Amniotic stem cell (primary cell): ENCODE data around the gene BPTF.
"Not testable (repeated sequence)": the region's sequence is repeated elsewhere in the genome, so short reads cannot be mapped to it uniquely, and the experiment has no call there.

Experiments used
- DNase-seq: peaks from one replicate; lab custom pipeline; 2025; lab: John Stamatoyannopoulos, UW

The BPTF gene

DNA sequence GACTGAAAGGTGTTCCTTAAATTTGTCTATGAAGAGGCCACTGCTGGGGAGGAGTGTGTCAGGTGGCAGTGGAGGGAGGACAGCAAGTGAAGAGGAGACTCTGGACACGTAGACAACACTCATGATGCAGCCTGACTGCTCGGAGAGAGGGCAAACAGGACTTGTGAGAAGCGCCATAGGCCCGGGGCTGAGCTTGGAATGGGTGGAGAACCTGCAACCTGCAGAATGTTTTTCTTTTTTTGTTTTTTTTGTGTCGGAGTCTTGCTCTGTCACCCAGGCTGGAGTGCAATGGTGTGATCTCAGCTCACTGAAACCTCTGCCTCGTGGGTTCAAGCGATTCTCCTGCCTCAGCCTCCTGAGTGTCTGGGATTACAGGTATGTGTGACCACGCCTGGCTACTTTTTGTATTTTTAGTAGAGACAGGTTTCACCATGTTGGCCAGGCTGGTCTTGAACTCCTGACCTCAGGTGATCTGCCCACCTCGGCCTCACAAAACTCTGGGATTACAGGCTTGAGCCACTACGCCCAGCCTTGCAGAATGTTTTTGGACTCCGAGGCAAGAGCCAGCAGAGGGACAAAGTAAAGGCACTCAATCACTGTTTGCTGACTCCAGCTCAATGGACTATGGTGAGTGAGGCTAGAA is 189.9 kb downstream of the BPTF start:
- DNase-seq: no peak

DNA sequence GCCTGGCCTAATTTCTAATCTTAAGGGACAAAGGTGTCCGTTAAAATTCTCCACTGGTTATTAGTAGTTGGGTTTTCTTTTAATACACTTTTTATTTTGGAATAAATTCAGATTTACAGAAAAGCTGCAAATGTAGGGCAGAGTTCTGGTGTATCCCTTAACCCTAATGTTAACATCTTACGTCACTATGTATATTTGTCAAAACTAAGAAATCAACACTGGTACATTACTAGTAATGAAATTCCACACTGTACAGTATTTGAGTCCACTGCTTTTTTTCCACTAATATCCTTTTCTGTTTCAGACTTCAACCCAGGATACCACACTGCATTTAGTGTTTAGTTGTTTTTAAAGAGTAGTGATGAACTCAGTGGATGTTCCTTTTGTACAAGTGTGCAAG is 191.5 kb downstream of the BPTF start:
- DNase-seq: no peak

DNA sequence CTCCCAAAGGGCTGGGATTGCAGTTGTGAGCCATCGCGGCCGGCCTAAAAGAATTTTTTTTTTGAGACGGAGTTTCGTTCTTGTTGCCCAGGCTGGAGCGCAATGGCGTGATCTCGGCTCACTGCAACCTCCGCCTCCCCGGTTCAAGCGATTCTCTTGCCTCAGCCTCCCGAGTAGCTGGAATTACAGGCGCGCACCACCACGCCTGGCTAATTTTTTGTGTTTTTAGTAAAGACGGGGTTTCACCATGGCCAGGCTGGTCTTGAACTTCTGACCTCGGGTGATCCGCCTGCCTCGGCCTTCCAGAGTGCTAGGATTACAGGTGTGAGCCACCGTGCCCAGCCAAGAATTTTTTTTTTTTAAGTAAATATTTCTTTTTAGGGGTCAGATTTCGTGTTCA is 193.2 kb downstream of the BPTF start:
- DNase-seq: not testable (repeated sequence)

DNA sequence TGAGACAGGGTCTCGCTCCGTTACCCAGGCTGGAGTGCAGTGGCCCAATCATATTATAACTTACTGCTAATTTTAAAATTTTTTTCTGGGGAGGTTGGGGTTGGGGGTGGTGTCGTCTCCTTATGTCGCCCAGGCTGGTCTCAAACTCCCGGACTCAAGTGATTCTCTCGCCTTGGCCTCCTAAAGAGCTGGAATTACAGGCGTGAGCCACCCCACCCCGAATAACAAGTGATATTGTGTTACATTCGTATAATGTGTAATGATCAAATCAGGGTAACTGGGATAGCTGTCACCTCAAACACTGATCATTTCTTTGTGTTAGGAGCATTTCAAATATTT is 194.0 kb downstream of the BPTF start:
- no peak for DNase-seq

DNA sequence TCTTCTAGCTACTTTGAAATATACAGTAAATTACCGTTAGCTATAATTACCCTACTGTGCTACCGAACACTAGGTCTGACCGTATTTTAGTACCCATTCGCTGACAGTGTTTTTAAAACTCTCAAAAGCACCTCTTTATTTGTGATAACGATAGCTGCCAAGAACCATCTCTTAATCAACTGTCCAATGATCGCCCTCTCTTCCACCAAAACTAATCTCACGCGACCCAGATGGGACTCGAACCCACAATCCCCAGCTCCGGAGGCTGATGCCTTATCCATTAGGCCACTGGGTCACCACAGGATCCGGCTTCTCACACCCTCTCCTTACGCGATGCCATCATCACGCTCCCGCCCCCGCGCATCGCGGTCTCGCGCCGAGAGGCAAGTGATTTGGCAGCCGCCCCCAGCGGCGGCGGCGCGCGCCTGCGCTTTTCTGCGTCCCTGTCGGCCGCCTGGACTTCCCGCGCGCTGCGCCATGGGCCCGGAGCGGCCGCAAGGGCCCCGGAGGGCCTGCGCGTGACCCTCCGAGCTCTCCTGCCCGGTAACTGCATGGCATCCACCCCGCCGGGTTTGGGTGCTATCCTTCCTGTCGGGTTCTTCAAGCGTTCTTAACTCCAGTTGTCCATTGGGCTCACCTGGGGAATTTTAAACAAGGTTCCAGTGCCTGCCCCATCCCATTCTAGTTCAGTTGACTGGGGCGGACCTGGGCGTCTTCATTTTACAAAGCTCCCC is 194.5 kb downstream of the BPTF start:
- DNase-seq: peak; percentile 71

DNA sequence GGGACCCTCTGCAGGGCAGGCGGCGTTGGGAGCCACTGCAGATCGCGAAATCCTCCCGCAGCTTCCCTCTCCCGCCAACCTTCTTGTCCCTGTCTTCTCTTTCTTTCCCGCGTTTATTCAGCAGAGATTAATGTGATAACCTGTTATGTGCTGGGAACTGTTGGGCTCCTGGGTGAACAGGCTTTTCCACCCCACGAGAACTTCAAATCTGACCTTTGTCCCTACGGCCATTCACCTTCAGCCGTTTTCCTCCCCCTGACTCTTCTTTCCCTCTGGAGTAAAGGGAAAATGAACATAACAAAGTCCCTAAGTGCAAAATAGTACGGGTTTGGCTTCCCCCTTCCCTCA is 195.1 kb downstream of the BPTF start:
- DNase-seq: no peak

DNA sequence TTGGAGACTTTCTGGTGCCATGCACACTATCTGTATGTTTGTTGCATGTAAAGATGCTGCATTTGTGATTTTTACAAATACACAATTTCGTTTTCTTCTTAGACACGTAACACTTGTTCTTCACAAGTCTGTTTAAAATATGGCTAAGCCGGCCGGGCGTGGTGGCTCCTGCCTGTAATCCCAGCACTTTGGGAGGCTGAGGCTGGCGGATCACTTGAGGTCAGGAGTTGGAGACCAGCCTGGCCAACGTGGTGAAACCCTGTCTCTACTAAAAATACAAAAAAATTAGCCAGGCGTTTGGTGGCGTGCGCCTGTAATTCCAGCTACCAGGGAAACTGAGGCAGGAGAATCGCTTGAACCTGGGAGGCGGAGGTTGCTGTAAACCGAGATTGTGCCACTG is 195.5 kb downstream of the BPTF start:
- DNase-seq: not testable (repeated sequence)

DNA sequence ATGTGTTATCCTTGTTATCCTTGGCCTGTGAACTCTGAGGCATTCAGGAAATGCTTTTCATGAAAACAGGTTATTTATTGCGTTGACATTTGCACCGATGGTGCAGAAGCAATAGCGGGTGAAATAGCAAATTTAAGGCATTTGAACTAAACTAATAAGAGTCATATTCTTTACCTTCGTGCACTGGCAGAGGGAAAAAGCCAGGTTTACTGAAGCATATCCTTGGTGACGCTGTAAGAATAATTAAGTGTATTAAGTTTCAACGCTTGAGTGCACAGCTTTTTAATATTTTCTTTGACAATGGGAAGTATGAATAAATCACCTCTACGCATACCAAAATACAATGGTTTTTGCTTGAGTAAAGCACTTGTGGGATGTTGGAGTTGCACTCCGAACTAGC is 196.7 kb downstream of the BPTF start:
- DNase-seq: no peak

DNA sequence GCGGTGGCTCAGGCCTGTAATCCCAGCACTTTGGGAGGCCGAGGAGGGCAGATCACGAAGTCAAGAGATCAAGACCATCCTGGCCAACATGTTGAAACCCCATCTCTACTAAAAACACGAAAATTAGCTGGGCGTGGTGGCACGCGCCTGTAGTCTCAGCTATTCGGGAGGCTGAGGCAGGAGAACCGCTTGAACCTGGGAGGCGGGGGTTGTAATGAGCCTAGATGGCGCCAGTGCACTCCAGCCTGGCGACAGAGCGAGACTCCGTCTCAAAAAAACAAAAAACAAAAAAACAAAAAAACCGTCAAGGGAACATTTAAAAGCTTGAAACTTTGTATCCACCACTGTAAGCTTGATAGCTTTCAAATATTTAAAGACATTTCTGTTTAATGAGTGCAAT is 197.2 kb downstream of the BPTF start:
- DNase-seq: not testable (repeated sequence)

DNA sequence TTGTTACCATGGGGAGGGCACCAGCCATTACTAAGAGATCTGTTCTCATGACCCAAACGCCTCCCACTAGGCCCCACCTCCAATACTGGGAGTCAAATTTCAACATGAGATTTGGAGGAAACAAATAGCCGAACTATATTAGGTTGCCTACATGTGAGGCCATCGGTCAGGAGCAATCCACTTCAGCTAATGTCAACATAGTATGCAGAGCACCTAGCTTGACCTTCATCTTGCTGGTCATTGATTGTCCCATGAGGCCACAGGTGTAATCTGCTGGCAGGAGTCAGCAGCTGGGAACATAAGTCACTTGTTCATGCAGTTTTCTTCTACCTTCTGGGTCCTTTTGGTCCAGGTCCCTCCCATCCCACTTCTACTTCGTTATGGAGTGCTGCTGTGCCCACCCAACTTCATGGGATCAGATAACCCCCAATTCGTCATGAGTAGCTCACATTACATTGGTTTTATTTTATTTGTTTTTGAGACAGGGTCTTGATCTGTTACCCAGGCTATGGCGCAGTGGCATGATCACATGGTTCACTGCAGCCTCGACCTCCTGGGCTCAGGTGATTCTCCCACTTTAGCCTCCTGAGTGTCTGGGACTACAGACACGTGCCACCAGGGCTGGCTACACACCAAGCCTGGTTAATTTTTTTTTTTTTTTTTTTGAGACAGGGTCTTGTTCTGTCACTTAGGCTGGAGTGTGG is 204.4 kb downstream of the BPTF start:
- no peak for DNase-seq
